Myocyte (in vitro differentiated cells): Measurements from ENCODE around the gene TEX54. TPM values are rescaled to one million over a fixed set of nuclear protein-coding genes. Genes with fewer than 3 reads are reported as not detected.
"Not testable (repeated sequence)": the region's sequence is repeated elsewhere in the genome, so short reads cannot be mapped to it uniquely, and the experiment has no call there.

ENCODE experiments used
- DNase-seq: peaks from one replicate; pipeline ENCODE4 v3.0.0-alpha.2; 2012; ENCODE audit warnings: low read depth
- total RNA-seq: library from RNA; depleted of rRNA; stranded (reverse); fragments of >200 nt; gene quantifications from 2 replicates; pipeline ENCODE4 v1.2.3, GENCODE V29; 2014

Gene TEX54
- total RNA-seq, 1 donor from 2014 or later, result not detected

- no peak for DNase-seq
Measured at GRCh38 chr11:62835336-62835735, 2.7 kb upstream of the TEX54 start.

- peak; percentile 98 for DNase-seq
Measured at GRCh38 chr11:62831520-62832335, 913 bp downstream of the TEX54 start, which contains the start of gene STX5. STX5 (minus strand) TSS chr11:62832051; CDS start chr11:62831243, 808 bp downstream.

- DNase-seq, result no peak
Measured at GRCh38 chr11:62830904-62831519, 1.6 kb downstream of the TEX54 start.

- not testable (repeated sequence) for DNase-seq
Measured at GRCh38 chr11:62828130-62828529, 4.5 kb downstream of the TEX54 start.

- peak; percentile 13 for DNase-seq
Measured at GRCh38 chr11:62823677-62824076, 9.0 kb downstream of the TEX54 start.

- DNase-seq, result no peak
Measured at GRCh38 chr11:62817129-62817528, 15.5 kb downstream of the TEX54 start.

GRCh38 chr11:62816557-62816956, 16.1 kb downstream of the TEX54 start:
- DNase-seq, result no peak

- no peak for DNase-seq
Measured at GRCh38 chr11:62811659-62812058, 21.0 kb downstream of the TEX54 start.

- DNase-seq, result no peak
Measured at GRCh38 chr11:62810748-62811147, 21.9 kb downstream of the TEX54 start.

- peak; percentile 65 for DNase-seq
Measured at GRCh38 chr11:62806611-62807121, 26.0 kb downstream of the TEX54 start.

GRCh38 chr11:62805961-62806441, 26.6 kb downstream of the TEX54 start:
- peak; percentile 67 for DNase-seq

- peak; percentile 93 for DNase-seq
Measured at GRCh38 chr11:62805076-62805892, 27.4 kb downstream of the TEX54 start, which contains the start of gene NXF1. NXF1 (minus strand) TSS chr11:62805440; CDS start chr11:62805356, 84 bp downstream.

GRCh38 chr11:62804310-62805075, 28.1 kb downstream of the TEX54 start:
- DNase-seq, result peak; percentile 16

- DNase-seq, result no peak
Measured at GRCh38 chr11:62801071-62801470, 31.6 kb downstream of the TEX54 start.

- no peak for DNase-seq
Measured at GRCh38 chr11:62799486-62799885, 33.2 kb downstream of the TEX54 start.

GRCh38 chr11:62796281-62796680, 36.4 kb downstream of the TEX54 start:
- DNase-seq, result no peak

GRCh38 chr11:62794201-62794775, 38.4 kb downstream of the TEX54 start:
- no peak for DNase-seq

- DNase-seq, result no peak
Measured at GRCh38 chr11:62792202-62792575, 40.5 kb downstream of the TEX54 start.

- DNase-seq, result peak; percentile 81
Measured at GRCh38 chr11:62791501-62792201, 41.0 kb downstream of the TEX54 start, which contains the start of gene TMEM223. TMEM223 (minus strand) TSS chr11:62792006; CDS start chr11:62791994, 12 bp downstream.
